ENCODE results near the gene SLC22A15. TPM values are rescaled to one million over a fixed set of nuclear protein-coding genes. Genes with fewer than 3 reads are reported as not detected.
A peak's percentile ranks its signal among the peaks of the same experiment; 100 is the strongest.

SLC22A15 gene
- total RNA-seq, 2 experiments from 2014 or later: 0.08 to 0.22 TPM

DNA sequence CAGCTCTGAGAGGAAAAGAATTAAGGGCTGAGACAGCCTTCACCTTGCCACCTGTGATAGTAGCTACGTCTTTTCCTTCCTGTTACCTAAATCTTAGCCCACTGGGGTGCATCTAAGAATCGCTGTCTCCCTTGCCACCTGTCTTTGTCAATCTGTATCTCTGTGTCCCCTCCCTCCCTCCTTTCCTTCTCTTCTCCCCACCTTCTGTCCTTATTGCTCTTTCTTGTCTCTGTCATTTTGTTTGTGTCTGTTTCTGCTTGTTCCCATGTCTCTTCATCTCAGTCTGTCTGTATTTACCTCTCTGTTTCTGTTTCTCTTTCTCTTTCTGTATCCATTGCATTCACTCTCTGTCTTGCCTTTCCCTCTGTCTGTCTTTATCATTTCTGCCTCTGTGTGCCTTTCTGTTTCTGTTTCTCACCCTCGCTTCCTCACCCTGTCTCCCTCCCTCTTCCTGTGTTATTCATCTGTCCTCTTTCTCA is 30.2 kb downstream of the SLC22A15 start:
- Mint-ChIP-seq H3K4me1 (ENCODE audit: low read depth) (peaks cover 14% of the 10 kb centered on the region), H3K36me3 (ENCODE audit: low read depth) (no peaks in the 10 kb centered on the region), H3K4me3 (peak overlapping the region; percentile 72), H3K27ac (peak overlapping the region; percentile 67), H3K9me3 (no peaks in the 10 kb centered on the region), H3K27me3 (peaks cover 3% of the 10 kb centered on the region)
- DNase-seq (peak in 3 of 14 experiments; percentile 27 to 65 (median 30)), ATAC-seq (ENCODE audit: poor library complexity) (peak; percentile 66)
- Histone ChIP-seq H3K4me3 (ENCODE audit: low read length) (peak overlapping the region; percentile 42), H3K9me3 (ENCODE audit: control insufficient read depth in 1 of 2, insufficient read depth in 1 of 2, low read length in 2 of 2) (no peaks in the 10 kb centered on the region), H3K27ac (ENCODE audit: low read depth in 1 of 2, low read length in 2 of 2) (peak overlapping the region in 1 of 2 donors; percentile 46), H3K4me1 (ENCODE audit: insufficient read depth, low read length) (peaks cover 14% of the 10 kb centered on the region), H3K36me3 (ENCODE audit: insufficient read depth, low read length) (no peaks in the 10 kb centered on the region), H3K27me3 (ENCODE audit: control insufficient read depth in 1 of 2, insufficient read depth in 2 of 2, low read length in 2 of 2) (peaks cover 0 to 4% of the 10 kb centered on the region in 2 experiments)
- intact Hi-C loops (cut with DNase I, micrococcal nuclease): no loop called here
- CTCF ChIA-PET: no interaction called here
- POLR2A ChIA-PET: no interaction called here
- TF ChIP-seq, protein P1, sequence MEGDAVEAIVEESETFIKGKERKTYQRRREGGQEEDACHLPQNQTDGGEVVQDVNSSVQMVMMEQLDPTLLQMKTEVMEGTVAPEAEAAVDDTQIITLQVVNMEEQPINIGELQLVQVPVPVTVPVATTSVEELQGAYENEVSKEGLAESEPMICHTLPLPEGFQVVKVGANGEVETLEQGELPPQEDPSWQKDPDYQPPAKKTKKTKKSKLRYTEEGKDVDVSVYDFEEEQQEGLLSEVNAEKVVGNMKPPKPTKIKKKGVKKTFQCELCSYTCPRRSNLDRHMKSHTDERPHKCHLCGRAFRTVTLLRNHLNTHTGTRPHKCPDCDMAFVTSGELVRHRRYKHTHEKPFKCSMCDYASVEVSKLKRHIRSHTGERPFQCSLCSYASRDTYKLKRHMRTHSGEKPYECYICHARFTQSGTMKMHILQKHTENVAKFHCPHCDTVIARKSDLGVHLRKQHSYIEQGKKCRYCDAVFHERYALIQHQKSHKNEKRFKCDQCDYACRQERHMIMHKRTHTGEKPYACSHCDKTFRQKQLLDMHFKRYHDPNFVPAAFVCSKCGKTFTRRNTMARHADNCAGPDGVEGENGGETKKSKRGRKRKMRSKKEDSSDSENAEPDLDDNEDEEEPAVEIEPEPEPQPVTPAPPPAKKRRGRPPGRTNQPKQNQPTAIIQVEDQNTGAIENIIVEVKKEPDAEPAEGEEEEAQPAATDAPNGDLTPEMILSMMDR (IDR thresholded peaks at IDR 0.05): peak; percentile 13

DNA sequence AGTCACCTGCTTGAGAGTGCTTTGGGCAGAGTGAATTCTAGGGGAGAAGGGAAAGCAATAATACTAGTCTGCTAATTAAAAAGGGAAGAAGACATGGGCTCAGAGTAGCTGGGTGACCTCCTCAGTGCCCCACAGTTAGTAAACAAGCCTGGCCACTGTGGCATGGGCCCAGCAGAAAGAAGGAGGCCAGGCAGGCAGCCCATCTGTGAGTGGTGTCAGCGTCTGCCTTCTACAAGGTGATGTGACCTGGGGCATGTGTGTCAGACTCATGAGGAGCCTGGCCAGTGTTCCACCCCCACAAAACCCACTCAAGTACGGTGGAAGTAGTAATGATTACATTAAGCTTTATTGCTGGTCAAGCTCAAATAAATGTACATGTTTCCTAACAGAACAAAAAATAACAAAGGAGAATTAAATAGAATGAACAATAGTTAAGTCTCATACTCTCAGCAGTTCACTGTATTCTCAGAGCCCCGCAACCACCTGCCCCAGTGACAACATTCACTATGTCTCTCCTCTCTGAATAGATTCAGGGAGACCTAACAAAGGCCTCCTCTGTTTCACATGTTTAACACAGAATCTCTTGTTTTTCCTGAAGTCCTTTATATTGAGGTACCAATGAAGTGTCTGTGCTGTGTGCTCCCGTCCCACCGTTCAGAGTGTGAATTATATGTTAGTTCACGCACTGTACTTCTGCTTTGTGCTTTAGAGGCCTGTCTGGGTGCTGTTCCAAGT is 32.5 kb downstream of the SLC22A15 start:
- Histone ChIP-seq H3K4me3 (ENCODE audit: low read length) (no peak overlapping the region), H3K4me1 (ENCODE audit: insufficient read depth, low read length) (peaks cover 11% of the 10 kb centered on the region), H3K36me3 (ENCODE audit: insufficient read depth, low read length) (no peaks in the 10 kb centered on the region), H3K27me3 (ENCODE audit: control insufficient read depth in 1 of 2, insufficient read depth in 2 of 2, low read length in 2 of 2) (no peaks in the 10 kb centered on the region), H3K9me3 (ENCODE audit: control insufficient read depth in 1 of 2, insufficient read depth in 1 of 2, low read length in 2 of 2) (no peaks in the 10 kb centered on the region), H3K27ac (ENCODE audit: low read depth in 1 of 2, low read length in 2 of 2) (no peak overlapping the region)
- TF ChIP-seq, protein P1 (IDR thresholded peaks at IDR 0.05): no peak
- no peaks in the 10 kb centered on the region for H3K36me3 Mint-ChIP-seq (ENCODE audit: low read depth)
- no peak overlapping the region for H3K4me3 Mint-ChIP-seq
- peaks cover 14% of the 10 kb centered on the region for H3K4me1 Mint-ChIP-seq (ENCODE audit: low read depth)
- H3K9me3 Mint-ChIP-seq: no peaks in the 10 kb centered on the region
- ATAC-seq (ENCODE audit: poor library complexity) (no peak), DNase-seq (no peak)
- CTCF ChIA-PET: interaction anchor here (0.6 kb wide), 1 partner anchor 8 kb away, joined by 3 read pairs; no protein-coding TSS in a partner anchor
- H3K27ac Mint-ChIP-seq: no peak overlapping the region
- POLR2A ChIA-PET: no interaction called here
- intact Hi-C loops (cut with DNase I, micrococcal nuclease): no loop called here
- H3K27me3 Mint-ChIP-seq: no peaks in the 10 kb centered on the region

DNA sequence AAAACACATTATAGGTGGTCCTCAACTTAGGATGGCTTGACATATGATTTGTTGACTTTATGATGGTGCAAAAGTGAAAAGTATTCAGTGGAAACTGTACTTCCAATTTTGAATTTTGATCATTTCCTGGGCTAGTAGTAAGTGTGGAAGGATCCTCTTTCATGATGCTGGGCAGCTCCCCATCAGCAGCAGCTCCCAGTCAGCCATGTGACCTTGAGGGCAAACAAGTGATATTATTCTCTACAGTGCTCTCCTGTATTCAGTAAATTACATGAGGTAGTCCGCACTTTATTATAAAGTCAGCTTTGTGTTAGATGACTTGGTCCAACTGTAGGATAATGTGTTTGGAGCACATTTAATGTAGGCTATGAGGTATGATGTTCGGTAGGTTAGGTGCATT is 36.4 kb downstream of the SLC22A15 start:
- Histone ChIP-seq H3K27me3 (ENCODE audit: control insufficient read depth in 1 of 2, insufficient read depth in 2 of 2, low read length in 2 of 2) (no peaks in the 10 kb centered on the region), H3K4me1 (ENCODE audit: insufficient read depth, low read length) (no peaks in the 10 kb centered on the region), H3K27ac (ENCODE audit: low read depth in 1 of 2, low read length in 2 of 2) (no peak overlapping the region), H3K36me3 (ENCODE audit: insufficient read depth, low read length) (no peaks in the 10 kb centered on the region), H3K4me3 (ENCODE audit: low read length) (no peak overlapping the region), H3K9me3 (ENCODE audit: control insufficient read depth in 1 of 2, insufficient read depth in 1 of 2, low read length in 2 of 2) (no peaks in the 10 kb centered on the region)
- H3K27me3 Mint-ChIP-seq: no peaks in the 10 kb centered on the region
- H3K36me3 Mint-ChIP-seq (ENCODE audit: low read depth): no peaks in the 10 kb centered on the region
- intact Hi-C loops (cut with DNase I, micrococcal nuclease): no loop called here
- no peaks in the 10 kb centered on the region for H3K4me1 Mint-ChIP-seq (ENCODE audit: low read depth)
- TF ChIP-seq, protein P1 (IDR thresholded peaks at IDR 0.05): no peak
- no peak overlapping the region for H3K27ac Mint-ChIP-seq
- CTCF ChIA-PET: no interaction called here
- ATAC-seq (ENCODE audit: poor library complexity): no peak
- no peaks in the 10 kb centered on the region for H3K9me3 Mint-ChIP-seq
- H3K4me3 Mint-ChIP-seq: no peak overlapping the region
- DNase-seq: no peak
- POLR2A ChIA-PET: no interaction called here
